ENCODE results near the gene CHRM4.

CHRM4 gene

GRCh38 chr11:46402957-46403902 is 11.7 kb upstream of the CHRM4 start:
- no peak for DNase-seq (ENCODE audit: low spot score)

- DNase-seq (ENCODE audit: low spot score), result no peak
Measured at GRCh38 chr11:46397526-46397925, 6.0 kb upstream of the CHRM4 start.

DNA sequence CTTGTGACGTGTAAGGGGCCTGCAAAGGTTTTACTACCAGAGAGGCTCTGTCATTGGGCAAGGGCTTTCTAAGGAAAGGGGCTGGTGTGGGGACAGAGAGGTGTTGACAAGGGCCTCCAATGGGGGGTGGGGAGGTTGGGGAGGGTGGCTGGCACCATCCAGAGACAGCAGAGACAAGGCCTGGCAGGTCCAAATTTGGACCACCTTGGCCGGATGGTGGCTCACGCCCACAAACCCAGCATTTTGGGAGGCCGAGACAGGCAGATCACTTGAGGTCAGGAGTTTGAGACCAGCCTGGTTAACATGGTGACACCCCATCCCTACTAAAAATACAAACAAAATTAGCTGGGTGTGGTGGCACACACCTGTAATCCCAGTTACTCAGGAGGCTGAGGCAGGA is 2.2 kb upstream of the CHRM4 start:
- no peak for DNase-seq (ENCODE audit: low spot score)

- no peak for DNase-seq (ENCODE audit: low spot score)
Measured at GRCh38 chr11:46393231-46393616, 1.6 kb upstream of the CHRM4 start.

DNA sequence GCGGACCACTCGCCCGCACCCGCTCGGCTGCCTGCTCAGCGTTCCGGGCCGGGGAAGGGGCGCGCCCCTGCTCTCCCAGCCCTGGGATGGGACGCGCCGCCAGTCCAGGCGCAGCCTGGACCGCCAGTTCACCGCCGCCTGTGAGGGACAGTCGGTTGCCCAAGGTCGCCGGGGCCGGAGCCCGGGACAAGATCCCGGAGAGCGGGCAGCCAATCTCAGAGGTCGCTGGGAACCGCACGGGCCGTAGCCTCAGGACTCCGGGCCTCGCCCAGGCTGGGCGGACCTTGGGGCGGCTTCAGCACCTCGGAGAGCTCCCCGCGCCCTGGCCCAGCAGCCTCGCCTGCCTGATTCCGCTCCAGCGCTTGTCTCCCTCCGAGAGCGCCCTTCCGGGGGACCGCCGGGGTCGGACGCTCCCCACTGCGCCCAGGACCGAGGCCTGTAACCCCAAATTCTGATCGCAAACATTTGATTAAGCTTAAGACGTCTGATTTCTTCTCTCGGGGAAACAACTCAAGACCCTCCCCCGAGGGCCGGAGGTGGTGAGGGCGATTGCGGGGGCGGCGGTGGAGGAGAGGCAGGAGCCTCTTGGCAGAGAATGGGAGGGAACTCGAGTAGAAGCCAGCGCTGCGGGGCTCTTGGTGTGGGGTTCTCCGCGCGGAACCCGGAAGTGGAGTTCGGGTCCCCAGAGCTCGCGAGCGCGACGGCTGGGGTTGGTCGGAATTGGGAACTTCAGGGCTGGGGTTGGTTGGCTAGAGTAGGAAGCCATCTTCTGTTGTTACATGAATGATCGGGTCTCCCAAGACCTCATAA is 1.1 kb upstream of the CHRM4 start:
- DNase-seq (ENCODE audit: low spot score), result peak; percentile 67

- DNase-seq (ENCODE audit: low spot score), result no peak
Measured at GRCh38 chr11:46391186-46391577, 394 bp downstream of the CHRM4 start.

GRCh38 chr11:46390331-46391171 is 1.0 kb downstream of the CHRM4 start:
- no peak for DNase-seq (ENCODE audit: low spot score)

GRCh38 chr11:46389450-46390330 is 1.9 kb downstream of the CHRM4 start:
- no peak for DNase-seq (ENCODE audit: low spot score)

DNA sequence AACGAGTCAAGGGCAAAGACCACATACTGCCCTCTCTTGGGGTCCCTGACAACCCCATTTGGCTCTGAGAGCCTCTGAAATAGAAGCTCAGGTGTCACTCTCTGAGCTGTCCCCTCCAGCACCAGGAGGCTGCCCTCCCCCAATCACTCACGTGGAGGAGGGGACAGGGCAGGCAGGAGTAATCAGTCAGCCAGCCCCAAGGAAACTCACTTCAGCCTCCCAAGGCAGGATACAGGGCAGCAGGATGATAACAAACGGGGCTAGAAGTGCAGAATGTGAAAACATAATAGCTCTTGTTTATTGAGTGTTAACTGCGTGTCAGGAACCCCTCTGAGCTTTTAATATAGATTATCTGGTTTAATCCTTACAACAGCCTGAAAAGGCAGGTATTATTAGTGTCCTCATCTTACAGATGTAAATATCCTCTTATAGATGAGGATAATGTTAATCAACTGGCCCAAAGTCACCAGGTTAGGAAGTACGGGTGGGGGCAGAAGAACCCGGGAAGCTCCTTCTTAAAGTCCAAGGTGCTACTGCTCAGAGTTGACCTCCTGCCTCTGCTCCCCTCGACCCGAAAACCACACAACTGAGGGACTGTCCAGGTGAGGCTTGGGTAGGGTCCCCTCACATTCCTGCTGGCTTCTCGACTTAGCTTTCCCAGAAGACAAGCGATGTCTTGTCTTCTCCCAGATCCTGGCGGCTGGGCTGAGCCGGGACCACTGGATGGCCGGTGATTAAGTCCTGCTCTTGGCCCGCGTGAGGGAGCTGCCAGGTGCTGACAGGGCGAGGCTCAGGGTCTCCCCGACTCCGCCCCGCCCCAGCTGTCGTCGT is 2.7 kb downstream of the CHRM4 start:
- DNase-seq (ENCODE audit: low spot score), result no peak

GRCh38 chr11:46387919-46388618 is 3.5 kb downstream of the CHRM4 start:
- no peak for DNase-seq (ENCODE audit: low spot score)

GRCh38 chr11:46387456-46387855 is 4.1 kb downstream of the CHRM4 start:
- no peak for DNase-seq (ENCODE audit: low spot score)

GRCh38 chr11:46386674-46387073 is 4.9 kb downstream of the CHRM4 start:
- no peak for DNase-seq (ENCODE audit: low spot score)

DNA sequence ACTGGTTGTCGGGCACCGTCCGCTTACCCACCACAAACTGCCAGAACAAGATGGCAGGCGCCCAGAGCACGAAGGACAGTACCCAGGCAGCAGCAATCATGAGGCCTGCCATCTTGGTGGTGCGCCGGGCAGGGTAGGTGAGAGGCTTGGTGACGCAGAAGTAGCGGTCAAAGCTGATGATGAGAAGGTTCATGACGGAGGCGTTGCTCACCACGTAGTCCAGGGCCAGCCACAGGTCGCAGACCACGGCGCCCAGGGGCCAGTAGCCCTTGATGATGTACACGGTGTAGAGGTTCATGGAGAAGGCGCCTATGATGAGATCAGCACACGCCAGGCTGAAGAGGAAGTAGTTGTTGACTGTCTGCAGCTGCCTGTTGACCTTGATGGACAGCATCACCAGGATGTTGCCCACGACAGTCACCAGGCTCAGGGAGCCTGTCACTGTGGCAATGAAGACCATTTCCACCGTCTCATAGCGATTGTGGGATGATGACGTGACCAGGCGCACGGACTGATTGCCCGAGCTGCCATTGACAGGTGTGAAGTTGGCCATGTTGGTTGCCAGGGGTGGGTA is 5.5 kb downstream of the CHRM4 start:
- no peak for DNase-seq (ENCODE audit: low spot score)

GRCh38 chr11:46385169-46386004 is 6.2 kb downstream of the CHRM4 start:
- DNase-seq (ENCODE audit: low spot score), result no peak

GRCh38 chr11:46383974-46384701 is 7.4 kb downstream of the CHRM4 start:
- no peak for DNase-seq (ENCODE audit: low spot score)

DNA sequence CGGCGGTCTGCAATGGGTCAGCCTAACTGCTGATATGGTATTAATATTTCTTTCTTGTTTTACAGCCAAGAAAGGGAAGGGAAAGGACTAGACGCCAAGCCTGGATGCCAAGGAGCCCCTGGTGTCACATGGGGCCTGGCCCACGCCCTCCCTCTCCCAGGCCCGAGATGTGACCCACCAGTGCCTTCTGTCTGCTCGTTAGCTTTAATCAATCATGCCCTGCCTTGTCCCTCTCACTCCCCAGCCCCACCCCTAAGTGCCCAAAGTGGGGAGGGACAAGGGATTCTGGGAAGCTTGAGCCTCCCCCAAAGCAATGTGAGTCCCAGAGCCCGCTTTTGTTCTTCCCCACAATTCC is 8.2 kb downstream of the CHRM4 start:
- no peak for DNase-seq (ENCODE audit: low spot score)

- no peak for DNase-seq (ENCODE audit: low spot score)
Measured at GRCh38 chr11:46382646-46383403, 8.8 kb downstream of the CHRM4 start.

All from CD4-positive, alpha-beta T cell treated with Interleukin-6 at 100 ng/mL for 8 hours (primary cell).